Heart left ventricle (tissue), 13 donors: ENCODE results near the gene SLC47A1.

Experiments
- POLR2A ChIP-seq, 2 donors: fragments of 450-650 bp; IDR thresholded peaks; one replicate each; pipeline ENCODE4 v1.6.1; 2017; ENCODE audit warnings: antibody characterized with exemption in 2 of 2, mild to moderate bottlenecking in 2 of 2, moderate library complexity in 2 of 2
- TF ChIP-seq, protein P1 (sequence below), 12 donors: fragments of 200-600 bp; sonication (generic) in 4 of 12; IDR thresholded peaks; one replicate each; pipeline versions ENCODE4 v1.5.0 to v1.8.0; 2018 to 2022; ENCODE audit warnings: antibody characterized with exemption in 12 of 12, mild to moderate bottlenecking in 5 of 12
- donor health status: ischemic (EF 13 %, LVEDD 7.1; RV severe dilation, severe dysfunction).
- donor health status: DM: no; HTN: yes; CAD: no.
- donor health status: DM: no; HTN: no; CAD: no.
- donor health status: ischemic (EF 25% LVEDD 6.9; RV normal size, moderate dysfunction).
- donor health status: ischemic (EF 25% LVEDD 5.7; RV mildly dilated, moderate dysfunction).
- donor health status: ischemic (EF 35%, LVEDD 5.7; RV mildly dilated, moderate dysfunction).
- donor health status: nonischemic (EF 11% LVEDD 7.7; RV severe dilation, severe dysfunction).
- donor health status: DM: yes; HTN: yes; CAD: no.
- donor health status: PGD.
- donor health status: ischemic (EF 29% LVEDD 5.4; RV normal size, mild dysfunction).
- donor health status: nonischemic (EF 23%, LVEDD 6.1; RV moderate dilation, normal function).

GRCh38 chr17:19508577-19508867, 25.1 kb upstream of the SLC47A1 start:
- TF ChIP-seq, protein P1, sequence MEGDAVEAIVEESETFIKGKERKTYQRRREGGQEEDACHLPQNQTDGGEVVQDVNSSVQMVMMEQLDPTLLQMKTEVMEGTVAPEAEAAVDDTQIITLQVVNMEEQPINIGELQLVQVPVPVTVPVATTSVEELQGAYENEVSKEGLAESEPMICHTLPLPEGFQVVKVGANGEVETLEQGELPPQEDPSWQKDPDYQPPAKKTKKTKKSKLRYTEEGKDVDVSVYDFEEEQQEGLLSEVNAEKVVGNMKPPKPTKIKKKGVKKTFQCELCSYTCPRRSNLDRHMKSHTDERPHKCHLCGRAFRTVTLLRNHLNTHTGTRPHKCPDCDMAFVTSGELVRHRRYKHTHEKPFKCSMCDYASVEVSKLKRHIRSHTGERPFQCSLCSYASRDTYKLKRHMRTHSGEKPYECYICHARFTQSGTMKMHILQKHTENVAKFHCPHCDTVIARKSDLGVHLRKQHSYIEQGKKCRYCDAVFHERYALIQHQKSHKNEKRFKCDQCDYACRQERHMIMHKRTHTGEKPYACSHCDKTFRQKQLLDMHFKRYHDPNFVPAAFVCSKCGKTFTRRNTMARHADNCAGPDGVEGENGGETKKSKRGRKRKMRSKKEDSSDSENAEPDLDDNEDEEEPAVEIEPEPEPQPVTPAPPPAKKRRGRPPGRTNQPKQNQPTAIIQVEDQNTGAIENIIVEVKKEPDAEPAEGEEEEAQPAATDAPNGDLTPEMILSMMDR (IDR thresholded peaks at IDR 0.05): no peak
- no peak for TF ChIP-seq POLR2A (IDR thresholded peaks at IDR 0.05)
